ENCODE data around the gene HSPA4L. TPM values are rescaled to one million over a fixed set of nuclear protein-coding genes. Genes with fewer than 3 reads are reported as not detected.

The HSPA4L gene
- 10 to 100 TPM; 13.2 to 16.0 (median 13.7) TPM for polyA plus RNA-seq (ENCODE audit: insufficient read length in 3 of 3)

- peak; percentile 23 to 67 (median 64) for DNase-seq (ENCODE audit: low read depth in 3 of 3, low spot score in 2 of 3)
Observed at GRCh38 chr4:127782275-127783025, at the start of gene HSPA4L. HSPA4L (plus strand) TSS chr4:127782322; CDS start chr4:127782551, 229 bp downstream.

GRCh38 chr4:127732623-127733328 is 49.3 kb upstream of the HSPA4L start:
- DNase-seq (ENCODE audit: low read depth in 3 of 3, low spot score in 2 of 3) = peak in 1 of 3 donors; percentile 19

GRCh38 chr4:127734976-127735375 is 47.1 kb upstream of the HSPA4L start:
- DNase-seq (ENCODE audit: low read depth in 3 of 3, low spot score in 2 of 3) = no peak

DNA sequence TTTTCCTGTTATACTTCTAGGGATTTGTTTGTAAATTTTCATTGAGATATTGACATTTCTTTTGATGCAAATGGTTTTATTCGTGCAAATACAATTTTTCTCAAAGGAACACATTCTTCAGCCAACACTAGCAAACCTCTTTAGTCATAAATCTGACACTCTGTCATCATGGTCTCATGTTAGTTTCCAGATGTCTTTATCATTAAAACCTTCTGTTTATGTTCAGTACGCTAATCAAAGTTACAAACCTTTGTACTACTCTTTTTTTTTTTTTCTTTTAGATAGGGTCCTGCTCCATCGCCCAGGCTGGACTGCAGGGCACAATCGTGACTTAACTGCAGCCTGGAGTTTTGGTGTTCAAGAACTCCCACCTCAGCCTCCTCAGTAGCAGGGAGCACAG is 44.8 kb upstream of the HSPA4L start:
- DNase-seq (ENCODE audit: low read depth in 3 of 3, low spot score in 2 of 3) = no peak

- no peak for DNase-seq (ENCODE audit: low read depth in 3 of 3, low spot score in 2 of 3)
Observed at GRCh38 chr4:127741247-127741646, 40.9 kb upstream of the HSPA4L start.

GRCh38 chr4:127747883-127748282 is 34.2 kb upstream of the HSPA4L start:
- no peak for DNase-seq (ENCODE audit: low read depth in 3 of 3, low spot score in 2 of 3)

GRCh38 chr4:127748957-127749356 is 33.2 kb upstream of the HSPA4L start:
- no peak for DNase-seq (ENCODE audit: low read depth in 3 of 3, low spot score in 2 of 3)

DNA sequence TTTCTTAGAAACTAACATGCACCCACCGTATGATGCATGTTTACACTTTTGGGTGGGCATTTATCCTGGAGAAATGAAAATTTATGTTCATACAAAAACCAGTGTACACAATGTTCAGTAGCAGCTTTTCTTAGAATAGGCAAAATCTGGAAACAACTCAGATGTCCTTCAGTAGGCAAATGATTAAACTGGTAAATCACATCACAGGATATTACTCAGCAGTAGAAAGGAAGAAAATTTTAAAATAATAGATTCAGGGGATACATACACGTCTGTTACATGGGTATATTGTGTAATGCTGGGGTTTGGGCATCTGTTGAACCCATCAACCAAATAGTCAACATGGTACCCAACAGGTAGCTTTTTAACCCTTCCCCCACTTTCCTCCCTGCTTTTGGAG is 25.2 kb upstream of the HSPA4L start:
- DNase-seq (ENCODE audit: low read depth in 3 of 3, low spot score in 2 of 3) = no peak

DNA sequence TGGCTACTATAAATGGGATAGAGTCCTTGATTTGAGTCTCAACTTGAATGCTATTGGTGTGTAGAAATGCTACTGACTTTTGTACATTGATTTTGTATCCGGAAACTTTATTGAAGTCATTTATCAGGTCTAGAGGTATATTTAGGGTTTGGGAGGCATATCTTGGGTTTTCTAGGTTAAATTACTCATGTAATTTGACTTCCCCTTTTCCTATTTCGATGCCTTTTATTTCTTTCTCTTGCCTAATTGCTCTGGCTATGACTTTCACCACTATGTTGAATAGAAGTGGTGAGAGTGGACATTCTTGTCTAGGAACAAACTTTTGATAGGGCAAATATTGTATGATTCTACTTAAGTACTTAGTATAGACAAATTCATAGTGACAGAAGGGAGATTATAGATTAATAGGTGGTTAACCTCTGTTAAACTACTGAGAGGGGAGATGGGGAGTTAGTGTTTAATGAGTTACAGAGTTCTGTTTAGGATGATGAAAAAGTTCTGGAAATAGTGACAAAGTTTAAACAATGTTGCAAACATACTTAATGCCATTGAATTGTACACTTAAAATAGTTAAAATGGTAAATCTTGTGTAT is 22.8 kb upstream of the HSPA4L start:
- no peak for DNase-seq (ENCODE audit: low read depth in 3 of 3, low spot score in 2 of 3)

- no peak for DNase-seq (ENCODE audit: low read depth in 3 of 3, low spot score in 2 of 3)
Observed at GRCh38 chr4:127759893-127760292, 22.2 kb upstream of the HSPA4L start.

GRCh38 chr4:127771535-127772275 is 10.4 kb upstream of the HSPA4L start:
- no peak for DNase-seq (ENCODE audit: low read depth in 3 of 3, low spot score in 2 of 3)

DNA sequence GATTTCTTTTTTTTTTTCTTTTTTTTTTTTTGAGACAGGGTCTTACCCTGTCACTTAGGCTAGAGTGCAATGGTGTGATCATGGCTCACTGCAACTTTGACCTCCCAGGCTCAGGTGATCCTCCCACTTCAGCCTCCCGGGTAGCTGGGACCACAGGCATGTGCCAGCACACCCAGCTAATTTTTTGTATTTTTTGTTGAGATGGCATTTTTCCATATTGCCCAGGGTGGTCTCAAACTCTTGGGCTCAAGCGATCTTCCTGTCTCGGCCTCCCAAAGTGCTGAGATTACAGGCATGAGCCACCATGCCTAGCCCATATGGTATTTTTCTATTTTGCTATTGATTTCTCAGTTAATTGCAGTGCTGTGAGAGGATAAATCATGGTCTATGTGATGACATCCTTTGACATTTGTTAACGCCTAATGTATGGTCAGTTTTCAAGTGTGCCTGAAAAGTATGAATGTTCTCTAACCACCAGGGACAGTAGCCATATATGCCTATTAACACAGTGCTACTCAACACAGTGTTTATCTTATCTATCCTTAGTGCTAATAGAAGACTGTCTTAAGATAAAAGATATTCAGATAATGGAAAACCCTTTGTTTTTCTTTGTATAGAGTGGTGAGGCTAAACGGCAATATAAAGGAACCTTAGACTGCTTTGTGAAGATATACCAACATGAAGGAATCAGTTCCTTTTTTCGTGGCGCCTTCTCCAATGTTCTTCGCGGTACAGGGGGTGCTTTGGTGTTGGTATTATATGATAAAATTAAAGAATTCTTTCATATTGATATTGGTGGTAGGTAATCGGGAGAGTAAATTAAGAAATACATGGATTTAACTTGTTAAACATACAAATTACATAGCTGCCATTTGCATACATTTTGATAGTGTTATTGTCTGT is 9.1 kb upstream of the HSPA4L start:
- DNase-seq (ENCODE audit: low read depth in 3 of 3, low spot score in 2 of 3) = no peak

DNA sequence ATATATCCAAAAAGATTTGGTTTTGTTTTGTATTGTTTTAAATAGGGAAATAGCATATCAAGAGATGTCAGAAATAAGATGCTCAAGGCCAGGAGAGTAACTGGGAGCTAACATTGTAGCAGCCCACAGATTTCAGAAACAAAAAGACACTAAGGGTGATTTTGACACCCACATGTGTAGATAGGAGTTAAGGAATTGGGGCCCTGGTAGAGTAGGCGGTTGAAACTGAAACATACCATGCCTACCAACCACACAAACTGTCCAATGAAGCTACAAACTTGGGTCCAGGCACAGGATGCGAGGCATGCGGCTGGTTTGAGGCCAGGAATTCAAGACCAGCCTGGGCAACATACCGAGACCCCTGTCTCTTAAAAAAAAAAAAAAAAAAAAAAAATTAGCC is 6.3 kb upstream of the HSPA4L start:
- DNase-seq (ENCODE audit: low read depth in 3 of 3, low spot score in 2 of 3) = no peak

GRCh38 chr4:127776620-127777019 is 5.5 kb upstream of the HSPA4L start:
- DNase-seq (ENCODE audit: low read depth in 3 of 3, low spot score in 2 of 3) = no peak

DNA sequence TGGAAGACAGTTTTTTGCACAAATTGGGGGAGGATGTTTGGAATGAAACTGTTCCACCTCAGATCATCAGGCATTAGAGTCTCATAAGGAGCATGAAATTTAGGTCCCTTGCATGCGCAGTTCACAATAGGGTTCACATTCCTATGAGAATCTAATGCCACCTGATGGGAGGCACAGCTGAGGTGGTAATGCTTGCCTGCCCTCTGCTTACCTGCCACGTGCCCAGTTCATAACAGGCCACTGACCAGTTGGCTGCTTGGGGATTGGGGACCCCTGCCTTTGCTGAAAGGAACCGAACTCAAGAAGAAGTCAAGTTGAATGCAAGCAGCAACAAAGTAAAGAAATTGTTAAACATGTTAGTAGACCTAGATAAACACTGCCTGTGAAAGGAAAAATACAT is 4.6 kb upstream of the HSPA4L start:
- no peak for DNase-seq (ENCODE audit: low read depth in 3 of 3, low spot score in 2 of 3)

GRCh38 chr4:127778102-127778501 is 4.0 kb upstream of the HSPA4L start:
- DNase-seq (ENCODE audit: low read depth in 3 of 3, low spot score in 2 of 3) = no peak

- DNase-seq (ENCODE audit: low read depth in 3 of 3, low spot score in 2 of 3) = no peak
Observed at GRCh38 chr4:127780598-127780997, 1.5 kb upstream of the HSPA4L start.

DNA sequence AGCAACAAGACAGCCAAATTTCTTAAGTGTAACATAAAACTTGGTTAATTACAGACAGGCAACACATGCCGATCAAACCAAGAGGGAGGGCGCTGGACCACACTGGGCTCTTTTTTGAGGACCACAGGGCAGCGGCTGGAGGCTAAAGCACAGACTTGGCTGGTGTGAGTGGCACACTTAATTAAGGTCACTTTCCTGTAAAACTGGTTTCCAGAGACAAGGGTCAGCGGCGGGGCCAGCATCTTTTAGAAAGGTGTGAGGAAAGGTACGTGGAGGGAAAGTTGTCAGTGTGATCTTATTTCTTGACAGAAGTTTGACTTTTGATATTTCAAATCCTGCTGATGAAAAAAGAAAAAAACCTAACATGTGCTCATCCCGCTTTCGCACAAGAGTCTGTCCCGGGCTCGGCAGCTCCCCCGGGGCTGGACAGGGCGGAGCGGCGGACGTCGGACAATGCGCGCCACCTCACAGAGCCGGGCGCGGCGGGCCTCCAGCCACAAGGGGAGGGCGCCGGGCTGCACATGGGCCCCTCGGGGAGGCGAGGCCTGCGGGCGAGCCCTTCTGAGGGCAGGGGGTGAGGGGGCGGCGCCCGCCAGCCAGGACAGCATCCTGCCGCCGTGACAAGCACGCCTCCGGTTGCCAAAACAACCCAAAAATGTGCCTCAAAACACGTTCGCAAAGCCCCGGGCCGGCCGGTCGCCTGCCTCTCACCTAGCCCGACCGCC is 660 bp upstream of the HSPA4L start:
- DNase-seq (ENCODE audit: low read depth in 3 of 3, low spot score in 2 of 3) = peak in 1 of 3 donors; percentile 12

GRCh38 chr4:127782025-127782274 is 172 bp upstream of the HSPA4L start:
- peak in 1 of 3 donors; percentile 77 for DNase-seq (ENCODE audit: low read depth in 3 of 3, low spot score in 2 of 3)

Measured in right renal cortex interstitium (tissue), 3 donors.